ENCODE measurements around the gene TMEM11.
"Not testable (repeated sequence)": the region's sequence is repeated elsewhere in the genome, so short reads cannot be mapped to it uniquely, and the experiment has no call there.

TMEM11 gene

DNA sequence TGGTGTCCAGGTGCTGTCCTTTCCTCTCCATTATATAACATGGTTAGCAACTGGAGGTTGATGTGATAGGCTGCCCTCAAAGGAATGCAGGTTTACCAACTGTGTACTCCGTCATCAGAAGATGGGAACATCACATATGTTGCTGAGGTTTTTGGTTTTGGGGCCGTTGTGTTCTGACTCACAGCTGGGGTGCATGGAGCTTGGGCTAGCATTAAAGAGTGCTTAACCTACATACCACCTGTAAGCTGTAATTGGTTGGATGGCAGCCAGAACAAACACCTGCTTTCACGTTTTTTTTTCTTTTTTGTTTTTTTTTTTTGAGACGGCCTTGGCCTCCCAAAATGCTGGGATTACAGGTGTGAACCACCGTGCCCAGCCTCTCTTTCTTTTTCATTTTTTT, 20.9 kb downstream of the TMEM11 start:
- DNase-seq (ENCODE audit: low read depth): no peak
- no peak overlapping the region for H3K4me3 ChIP-seq (ENCODE audit: low read depth, low read length)
- TF ChIP-seq, protein P1, sequence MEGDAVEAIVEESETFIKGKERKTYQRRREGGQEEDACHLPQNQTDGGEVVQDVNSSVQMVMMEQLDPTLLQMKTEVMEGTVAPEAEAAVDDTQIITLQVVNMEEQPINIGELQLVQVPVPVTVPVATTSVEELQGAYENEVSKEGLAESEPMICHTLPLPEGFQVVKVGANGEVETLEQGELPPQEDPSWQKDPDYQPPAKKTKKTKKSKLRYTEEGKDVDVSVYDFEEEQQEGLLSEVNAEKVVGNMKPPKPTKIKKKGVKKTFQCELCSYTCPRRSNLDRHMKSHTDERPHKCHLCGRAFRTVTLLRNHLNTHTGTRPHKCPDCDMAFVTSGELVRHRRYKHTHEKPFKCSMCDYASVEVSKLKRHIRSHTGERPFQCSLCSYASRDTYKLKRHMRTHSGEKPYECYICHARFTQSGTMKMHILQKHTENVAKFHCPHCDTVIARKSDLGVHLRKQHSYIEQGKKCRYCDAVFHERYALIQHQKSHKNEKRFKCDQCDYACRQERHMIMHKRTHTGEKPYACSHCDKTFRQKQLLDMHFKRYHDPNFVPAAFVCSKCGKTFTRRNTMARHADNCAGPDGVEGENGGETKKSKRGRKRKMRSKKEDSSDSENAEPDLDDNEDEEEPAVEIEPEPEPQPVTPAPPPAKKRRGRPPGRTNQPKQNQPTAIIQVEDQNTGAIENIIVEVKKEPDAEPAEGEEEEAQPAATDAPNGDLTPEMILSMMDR (IDR thresholded peaks at IDR 0.05; ENCODE audit: low read depth, low read length, missing control alignments): no peak

DNA sequence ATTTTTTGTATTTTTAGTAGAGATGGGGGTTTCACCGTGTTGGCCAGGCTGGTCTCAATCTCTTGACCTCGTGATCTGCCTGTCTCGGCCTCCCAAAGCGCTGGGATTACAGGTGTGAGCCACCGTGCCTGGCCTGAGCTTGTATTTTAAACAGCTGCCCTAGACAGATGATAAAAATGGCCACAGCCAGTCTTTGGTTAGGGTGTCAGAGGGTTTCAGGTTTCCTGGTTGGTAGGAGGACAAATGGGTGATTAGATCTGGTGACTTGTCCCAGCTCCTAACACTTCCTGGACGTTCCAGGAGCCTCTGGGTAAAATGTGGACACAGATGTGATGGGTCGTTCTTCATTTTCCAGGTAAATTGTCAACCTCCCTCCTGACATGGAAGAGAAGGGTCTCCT, 21.5 kb downstream of the TMEM11 start:
- DNase-seq (ENCODE audit: low read depth); H3K4me3 ChIP-seq (ENCODE audit: low read depth, low read length): not testable (repeated sequence)

DNA sequence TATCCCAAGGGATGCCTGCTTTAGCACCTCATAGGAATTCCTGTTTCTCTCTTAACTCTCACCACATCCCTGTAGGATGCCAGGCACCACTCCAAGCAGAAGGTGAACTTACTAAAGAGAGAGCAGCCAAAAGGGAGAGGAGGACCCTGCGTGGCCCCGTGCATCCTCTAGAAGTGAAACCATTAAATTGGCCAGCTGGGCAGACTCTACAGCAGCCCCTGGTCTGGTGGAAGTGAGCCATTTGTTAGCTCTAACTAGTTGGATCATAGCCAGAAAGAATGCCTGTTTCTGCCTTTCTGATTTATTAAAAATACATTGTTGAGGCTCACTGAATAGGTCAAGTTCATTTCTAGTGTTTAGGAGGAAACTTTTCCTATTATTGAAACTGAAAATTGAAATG, 22.3 kb downstream of the TMEM11 start:
- H3K4me3 ChIP-seq (ENCODE audit: low read depth, low read length): no peak overlapping the region
- DNase-seq (ENCODE audit: low read depth): no peak
- TF ChIP-seq, protein P1 (IDR thresholded peaks at IDR 0.05; ENCODE audit: low read depth, low read length, missing control alignments): no peak

DNA sequence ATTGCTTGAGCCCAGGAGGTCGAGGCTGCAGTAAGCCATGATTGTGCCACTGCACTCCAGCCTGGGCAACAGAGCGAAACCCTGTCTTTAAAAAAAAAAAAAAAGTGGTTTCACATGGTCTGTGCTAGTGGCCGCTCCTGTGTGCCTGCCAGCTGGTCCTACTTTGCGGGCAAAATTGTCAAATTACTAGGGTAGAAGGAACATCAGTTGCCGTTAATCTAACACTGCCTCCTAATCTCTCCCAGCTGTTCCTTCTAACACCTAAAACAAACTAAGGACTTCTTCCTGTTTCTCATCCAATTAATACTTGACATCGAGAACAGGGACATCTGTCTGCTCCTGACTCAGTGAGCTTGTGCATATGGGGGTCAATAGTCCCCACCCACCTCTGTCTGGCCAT, 23.9 kb downstream of the TMEM11 start:
- TF ChIP-seq, protein P1 (IDR thresholded peaks at IDR 0.05; ENCODE audit: low read depth, low read length, missing control alignments): no peak
- H3K4me3 ChIP-seq (ENCODE audit: low read depth, low read length): no peak overlapping the region
- DNase-seq (ENCODE audit: low read depth): no peak

DNA sequence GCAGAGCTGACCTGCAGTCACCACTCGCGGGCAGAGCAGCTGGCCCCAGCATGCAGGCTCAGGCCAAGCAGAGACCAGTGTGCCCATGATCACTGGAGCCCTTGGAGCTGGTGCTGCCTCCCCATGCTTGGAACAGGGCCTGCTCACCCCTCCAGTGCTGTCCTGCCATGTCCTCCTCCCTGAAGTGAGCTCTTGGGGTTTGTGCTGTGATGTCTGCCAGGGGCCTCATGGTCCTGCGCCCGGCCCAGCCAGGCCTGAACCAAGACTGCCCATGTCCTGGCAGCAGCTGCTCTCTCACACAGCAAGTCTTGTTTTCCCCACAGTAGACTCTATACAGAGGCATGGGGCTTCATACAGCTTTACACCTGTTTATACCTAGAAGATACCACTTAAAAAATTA, 24.6 kb downstream of the TMEM11 start:
- no peak for DNase-seq (ENCODE audit: low read depth)
- no peak overlapping the region for H3K4me3 ChIP-seq (ENCODE audit: low read depth, low read length)
- TF ChIP-seq, protein P1 (IDR thresholded peaks at IDR 0.05; ENCODE audit: low read depth, low read length, missing control alignments): no peak

DNA sequence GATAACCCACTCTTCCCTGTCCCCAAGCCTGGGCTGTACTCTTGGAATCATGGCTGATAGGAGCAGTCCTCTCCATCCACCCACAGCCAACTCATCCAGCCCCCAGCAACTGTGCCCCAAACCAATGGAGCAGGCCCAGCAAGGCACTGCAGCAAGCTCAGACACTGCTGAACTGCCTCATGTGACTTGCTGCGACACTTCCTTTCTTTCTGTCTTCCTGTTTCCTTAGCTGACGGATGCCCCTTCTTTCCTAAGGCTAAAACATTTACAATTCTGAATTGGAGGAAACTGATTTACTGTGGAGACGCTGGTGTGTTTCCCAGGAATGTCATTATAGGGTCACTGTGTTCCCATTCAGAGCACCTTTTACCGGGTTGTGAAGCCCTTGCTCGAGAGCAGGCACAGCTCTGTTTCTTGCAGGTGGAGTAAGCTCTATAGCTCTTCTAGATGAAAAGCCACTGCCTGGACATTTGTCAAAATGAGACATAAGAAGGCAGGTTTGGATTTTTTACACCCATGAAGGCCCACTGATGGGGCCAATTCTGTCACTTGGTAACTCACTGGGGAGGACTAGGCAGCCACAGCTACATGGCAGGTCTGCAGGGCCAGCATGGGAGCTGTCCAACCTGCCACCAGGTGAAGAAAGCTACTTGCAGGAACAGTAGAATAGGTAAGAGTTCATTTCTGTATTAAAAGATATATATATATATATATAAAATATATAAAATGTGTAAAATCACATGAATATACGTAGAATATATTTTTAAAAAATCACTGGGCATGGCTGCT, 27.4 kb downstream of the TMEM11 start:
- H3K4me3 ChIP-seq (ENCODE audit: low read depth, low read length): no peak overlapping the region
- TF ChIP-seq, protein P1 (IDR thresholded peaks at IDR 0.05; ENCODE audit: low read depth, low read length, missing control alignments): no peak
- no peak for DNase-seq (ENCODE audit: low read depth)

DNA sequence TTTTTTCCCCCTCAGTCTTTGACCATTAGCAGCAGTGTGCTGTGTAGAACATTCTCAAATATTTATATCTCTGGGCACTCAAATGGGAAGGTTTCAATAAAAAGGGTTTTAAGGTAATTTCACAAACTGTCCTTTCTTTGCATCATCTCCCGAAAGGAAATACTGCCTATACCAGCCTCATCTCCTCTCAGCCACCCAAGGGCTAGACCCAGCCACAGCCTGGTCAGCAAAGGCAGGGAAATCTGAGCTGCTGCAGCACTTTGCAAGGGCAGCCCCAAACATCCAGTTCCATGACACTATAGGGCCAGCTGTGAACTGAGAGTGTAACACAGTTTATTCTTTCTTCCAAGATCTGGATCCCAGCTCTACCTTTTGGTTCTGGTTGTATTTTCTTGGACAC, 28.9 kb downstream of the TMEM11 start:
- TF ChIP-seq, protein P1 (IDR thresholded peaks at IDR 0.05; ENCODE audit: low read depth, low read length, missing control alignments): no peak
- no peak for DNase-seq (ENCODE audit: low read depth)
- no peak overlapping the region for H3K4me3 ChIP-seq (ENCODE audit: low read depth, low read length)
